Gastroesophageal sphincter (tissue), 3 donors: ENCODE data around the gene SMAD2.

Experiments
- EP300 ChIP-seq: sonication (generic); formaldehyde crosslinking; IDR thresholded peaks from one replicate; pipeline ENCODE4 v1.6.1; 2017; ENCODE audit warnings: antibody characterized with exemption, mild to moderate bottlenecking
- POLR2A ChIP-seq, 2 donors: fragments of 450-650 bp; IDR thresholded peaks; one replicate each; pipeline ENCODE4 v1.6.1; 2017; ENCODE audit warnings: antibody characterized with exemption in 2 of 2, mild to moderate bottlenecking in 2 of 2, moderate library complexity in 1 of 2
- TF ChIP-seq, protein P1 (sequence below), 4 experiments: fragments of 200-600 bp in 2 of 4; fragments of 450-650 bp in 2 of 4; sonication (generic) in 1 of 4; IDR thresholded peaks; one replicate each; pipeline ENCODE4 v1.5.1; 2017 to 2019; ENCODE audit warnings: antibody characterized with exemption in 4 of 4, mild to moderate bottlenecking in 2 of 4, moderate library complexity in 2 of 4

DNA sequence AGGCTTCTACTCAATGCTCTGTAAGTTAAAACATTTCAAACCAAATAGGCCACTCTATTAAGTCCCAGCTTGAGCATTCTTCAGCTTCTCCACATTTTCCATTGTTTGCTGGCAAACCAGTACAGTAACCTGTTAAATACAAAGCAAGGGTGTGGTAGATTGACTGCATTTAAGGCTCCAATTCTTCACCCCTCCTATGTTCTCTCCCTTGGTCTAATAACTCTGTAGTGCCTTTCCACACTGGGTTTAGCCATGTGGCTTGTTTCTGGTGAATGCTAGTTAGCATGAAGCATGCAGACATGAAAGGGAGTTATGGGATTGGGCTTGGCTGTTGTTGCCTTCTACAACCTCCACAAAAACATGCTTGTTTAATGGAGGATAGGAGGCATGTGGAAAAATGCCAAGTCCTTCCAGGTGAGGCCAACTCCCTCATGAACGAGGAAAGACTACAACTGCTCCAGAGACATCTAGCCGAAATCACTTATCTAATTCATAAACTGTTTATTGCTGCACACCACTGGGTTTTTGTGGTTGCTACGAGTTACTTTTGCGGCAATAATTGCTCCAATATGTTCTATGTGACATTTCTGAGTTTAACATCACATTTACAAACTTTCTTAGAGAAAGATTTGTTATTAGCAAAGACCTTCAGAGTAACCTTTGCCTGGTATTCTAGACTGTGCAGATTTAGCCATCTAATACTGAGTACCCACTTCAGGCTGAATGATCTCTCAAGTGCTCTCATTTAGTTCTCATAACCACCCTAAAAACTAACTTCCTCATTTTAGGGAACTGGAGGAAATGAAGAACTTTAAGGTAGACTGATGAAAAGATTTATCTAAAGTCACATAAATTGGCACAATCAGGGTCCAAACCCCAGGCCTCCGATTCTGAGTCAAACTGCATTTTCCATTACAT, 104.0 kb downstream of the SMAD2 start:
- TF ChIP-seq, protein P1, sequence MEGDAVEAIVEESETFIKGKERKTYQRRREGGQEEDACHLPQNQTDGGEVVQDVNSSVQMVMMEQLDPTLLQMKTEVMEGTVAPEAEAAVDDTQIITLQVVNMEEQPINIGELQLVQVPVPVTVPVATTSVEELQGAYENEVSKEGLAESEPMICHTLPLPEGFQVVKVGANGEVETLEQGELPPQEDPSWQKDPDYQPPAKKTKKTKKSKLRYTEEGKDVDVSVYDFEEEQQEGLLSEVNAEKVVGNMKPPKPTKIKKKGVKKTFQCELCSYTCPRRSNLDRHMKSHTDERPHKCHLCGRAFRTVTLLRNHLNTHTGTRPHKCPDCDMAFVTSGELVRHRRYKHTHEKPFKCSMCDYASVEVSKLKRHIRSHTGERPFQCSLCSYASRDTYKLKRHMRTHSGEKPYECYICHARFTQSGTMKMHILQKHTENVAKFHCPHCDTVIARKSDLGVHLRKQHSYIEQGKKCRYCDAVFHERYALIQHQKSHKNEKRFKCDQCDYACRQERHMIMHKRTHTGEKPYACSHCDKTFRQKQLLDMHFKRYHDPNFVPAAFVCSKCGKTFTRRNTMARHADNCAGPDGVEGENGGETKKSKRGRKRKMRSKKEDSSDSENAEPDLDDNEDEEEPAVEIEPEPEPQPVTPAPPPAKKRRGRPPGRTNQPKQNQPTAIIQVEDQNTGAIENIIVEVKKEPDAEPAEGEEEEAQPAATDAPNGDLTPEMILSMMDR (IDR thresholded peaks at IDR 0.05): no peak
- TF ChIP-seq EP300 (no peak), POLR2A (IDR thresholded peaks at IDR 0.05) (no peak)
